GM19099 (cell line): ENCODE measurements around the gene CASK.

Experiments
- POLR2A ChIP-seq: IDR thresholded peaks from 3 replicates; pipeline ENCODE4 v1.6.1; 2011; ENCODE audit warnings: low read depth; ENCODE audit not compliant: insufficient read length; ENCODE audit errors: extremely low read depth

The CASK gene

DNA sequence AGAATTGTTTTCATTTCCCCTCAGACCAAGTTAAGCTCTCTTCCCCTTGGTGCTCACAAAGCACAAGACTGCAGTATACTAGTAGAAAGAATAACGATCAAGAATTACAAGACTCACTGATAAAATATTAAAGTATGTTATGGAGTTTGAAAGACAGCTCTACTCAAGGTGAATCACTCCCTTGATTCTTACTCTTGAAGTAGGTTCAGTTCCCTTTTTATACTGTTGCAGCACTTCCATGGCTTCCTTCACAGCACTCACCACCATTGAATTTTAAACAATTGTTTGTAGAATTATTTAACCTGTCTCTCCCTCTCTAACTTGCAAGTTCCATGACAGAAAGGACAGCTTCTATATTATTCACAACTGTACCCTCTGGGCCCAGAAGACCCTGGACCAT lies 42.2 kb downstream of the CASK start:
- no peak for TF ChIP-seq POLR2A

DNA sequence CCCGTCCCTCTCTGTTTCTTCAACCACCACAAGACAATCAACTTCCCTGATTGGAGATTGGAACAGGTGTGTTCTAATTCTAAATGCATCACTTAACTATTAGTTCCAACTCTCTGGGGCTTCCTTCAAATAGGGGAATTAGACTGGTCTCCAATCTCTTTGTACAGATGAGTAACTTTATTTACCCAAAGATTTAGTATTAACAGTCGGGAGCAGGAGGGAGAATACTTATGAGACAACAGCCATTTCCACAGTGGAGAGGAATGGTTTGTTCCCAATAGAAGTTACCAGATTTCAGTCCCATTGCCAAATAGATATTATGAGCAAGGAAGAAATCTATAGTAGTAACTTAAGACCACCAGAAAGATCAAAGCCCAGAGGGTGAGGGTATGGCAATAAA lies 46.2 kb downstream of the CASK start:
- no peak for TF ChIP-seq POLR2A

DNA sequence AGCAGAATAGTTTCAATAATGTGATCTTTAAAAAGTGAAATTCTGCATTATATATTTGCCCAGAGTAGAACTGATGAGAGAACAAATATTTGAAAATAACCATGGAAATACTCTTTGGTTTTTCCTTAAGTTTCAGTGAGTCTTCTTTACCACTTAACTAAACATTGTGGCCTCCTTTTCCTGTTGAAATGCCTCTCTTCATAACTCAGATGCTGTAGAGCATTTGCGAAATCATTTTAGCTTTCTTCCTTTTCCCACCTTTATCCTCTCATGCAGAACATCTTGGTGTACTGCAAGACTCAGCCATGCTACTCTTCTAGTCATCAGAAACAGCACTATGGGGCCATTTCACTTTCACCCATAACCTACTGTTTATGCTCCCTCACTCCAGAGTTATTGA lies 48.2 kb downstream of the CASK start:
- TF ChIP-seq POLR2A = no peak

DNA sequence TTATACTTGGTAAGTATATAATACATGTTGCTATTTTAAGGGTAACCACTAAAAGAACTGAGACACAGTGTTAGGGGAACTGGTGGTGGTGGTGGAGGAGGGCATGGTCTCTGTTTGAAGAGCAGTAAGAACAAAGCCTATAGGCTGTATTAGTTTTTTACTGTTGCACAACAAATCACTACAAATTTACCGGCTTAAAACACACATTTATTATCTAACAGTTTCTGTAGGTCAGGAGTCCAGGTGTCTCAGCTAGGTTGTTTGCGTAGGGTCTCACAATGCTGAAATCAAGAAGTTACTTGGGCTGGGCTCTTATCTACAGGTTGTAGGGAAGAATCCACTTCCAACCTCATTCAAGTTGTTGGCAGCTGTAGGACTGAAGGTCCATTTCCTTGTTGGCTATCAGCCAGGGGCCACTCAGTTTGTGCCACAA lies 52.6 kb downstream of the CASK start:
- TF ChIP-seq POLR2A = no peak

DNA sequence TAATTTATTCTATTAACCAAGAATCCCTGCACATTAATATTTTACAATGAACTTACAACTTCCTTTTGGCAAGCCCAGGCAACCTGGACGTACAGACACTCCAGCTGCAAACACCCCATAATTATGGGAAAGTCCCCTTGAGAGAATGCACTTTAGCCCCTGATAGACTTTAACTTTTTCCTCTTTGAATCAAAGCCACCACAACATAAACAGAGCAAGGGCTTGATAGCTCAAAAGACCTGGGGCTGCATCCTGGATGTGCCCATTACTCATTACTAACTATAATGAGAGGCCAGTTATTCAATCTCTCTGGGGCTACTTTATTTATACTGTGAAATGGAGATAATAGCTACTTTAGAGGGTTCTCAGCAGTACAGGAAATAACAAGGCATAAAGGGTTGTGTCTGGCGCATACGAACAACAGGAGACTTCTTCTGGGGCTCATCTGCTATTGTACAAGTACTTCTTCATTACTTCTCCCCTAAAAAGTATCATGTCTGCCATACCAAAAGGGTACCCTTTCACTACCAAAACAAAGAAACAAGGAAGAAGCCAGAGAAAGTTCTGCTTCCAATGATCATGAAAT lies 54.9 kb downstream of the CASK start:
- no peak for TF ChIP-seq POLR2A

DNA sequence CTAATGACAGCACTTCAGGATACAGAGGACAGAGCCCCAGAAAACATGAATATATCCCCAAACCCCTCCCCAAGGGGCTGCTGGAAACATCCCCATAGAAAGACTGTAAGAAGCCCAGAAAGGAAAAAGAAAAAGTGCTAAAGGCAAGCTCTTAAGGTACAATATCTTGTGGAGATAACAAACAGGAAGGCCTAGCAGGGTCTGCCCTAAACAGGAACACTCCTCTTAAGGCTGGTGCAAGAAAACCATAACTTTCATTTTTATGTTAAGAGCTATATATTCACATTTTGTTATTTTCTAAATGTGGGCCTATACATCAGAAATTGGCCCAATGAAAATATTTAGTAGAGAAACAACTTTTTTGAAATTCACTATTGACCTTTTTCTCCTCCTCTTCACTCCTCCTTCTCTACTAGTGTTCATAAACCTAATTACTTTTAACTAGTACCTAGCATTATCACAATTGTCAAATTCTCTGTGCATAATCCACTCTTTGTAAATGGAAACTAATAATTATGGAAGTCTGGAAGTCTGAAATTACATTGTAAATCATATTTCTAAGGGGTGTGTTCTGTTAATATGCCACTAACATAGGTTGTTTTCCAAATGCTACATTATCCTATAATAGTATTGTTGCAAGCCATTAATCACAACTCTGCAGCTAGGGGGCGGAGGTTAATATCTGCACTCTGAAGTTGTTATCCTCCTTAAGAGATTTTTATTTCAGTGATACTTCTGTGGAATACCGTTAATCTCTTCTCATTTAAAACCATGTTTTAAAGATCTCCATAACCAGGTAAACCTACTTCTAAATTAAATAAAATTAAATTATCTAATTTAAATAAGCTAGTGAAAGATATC lies 59.8 kb downstream of the CASK start:
- TF ChIP-seq POLR2A = no peak

DNA sequence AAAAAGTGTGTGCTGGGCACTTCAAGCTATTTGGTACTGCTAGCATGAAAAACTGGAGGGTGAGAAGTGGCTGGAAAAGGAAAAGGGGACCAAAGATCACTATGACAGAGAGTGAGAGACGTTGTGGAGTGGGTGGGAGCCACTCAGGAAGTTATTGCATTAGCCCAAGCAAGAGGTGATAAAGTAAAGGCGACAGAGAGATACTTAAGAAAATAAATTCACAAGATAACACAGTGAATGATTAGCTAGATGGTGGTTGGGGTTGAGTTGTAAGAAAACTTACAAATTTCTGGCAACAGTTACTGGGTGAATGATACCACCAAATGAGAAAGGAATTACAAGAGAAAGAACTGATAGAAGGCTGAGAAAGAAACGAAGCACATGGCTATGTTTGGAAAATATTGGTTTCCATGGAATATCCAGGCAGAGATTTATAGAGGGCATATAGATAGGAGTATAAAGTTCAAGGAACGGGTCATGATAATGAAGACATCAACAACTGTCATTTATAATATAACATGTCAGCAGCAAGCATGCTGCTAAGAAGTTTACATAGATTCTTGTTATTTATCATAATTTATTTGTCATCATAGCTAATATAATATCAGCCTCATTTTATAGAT lies 60.7 kb downstream of the CASK start:
- TF ChIP-seq POLR2A = no peak

DNA sequence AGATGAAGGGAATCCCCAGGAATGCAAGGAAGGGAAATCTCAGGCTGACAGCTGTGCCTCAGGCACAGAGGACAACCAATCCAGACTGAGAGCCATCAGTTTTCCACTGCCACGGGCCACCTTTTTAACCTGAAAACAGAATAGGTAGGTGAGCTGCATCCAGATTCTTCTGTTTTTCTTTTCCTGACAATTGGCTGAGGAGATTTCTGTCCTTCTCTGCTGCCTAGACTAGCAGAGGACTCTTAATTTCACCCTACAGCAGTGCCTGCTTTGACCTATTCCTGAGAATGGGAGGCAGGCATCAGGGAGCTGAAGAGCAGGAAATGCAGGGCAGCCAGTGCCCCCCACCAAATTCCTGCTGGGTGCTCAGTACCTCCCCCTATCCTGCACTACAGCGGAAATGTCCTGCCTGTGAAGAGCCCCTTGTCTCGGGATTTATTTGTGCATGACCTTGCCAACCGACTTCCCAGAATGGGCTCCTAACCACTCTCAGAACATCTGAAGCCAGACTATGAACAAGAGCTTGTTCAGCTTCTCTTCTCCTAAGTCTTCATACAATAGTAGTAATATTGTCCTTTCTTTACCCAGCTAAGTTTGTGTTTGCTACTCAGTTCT lies 65.1 kb downstream of the CASK start:
- TF ChIP-seq POLR2A = no peak

DNA sequence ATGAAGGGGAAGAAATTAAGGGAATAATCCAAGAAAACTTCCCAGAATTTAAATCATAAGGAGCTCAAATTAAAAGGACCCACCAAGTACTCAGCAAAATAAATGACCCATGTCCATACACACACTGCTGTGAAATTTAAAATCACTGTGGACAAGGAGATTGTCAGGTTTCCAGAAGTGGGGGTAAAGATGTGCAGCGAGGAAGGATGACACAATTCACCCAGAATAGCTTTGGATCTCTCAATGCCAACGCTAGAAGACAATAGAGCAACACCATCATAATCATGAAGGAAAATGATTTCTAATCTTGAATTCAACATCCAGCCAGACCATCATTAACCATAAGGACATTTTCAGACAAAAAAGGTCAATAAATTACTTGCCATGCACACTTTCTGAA lies 65.7 kb downstream of the CASK start:
- no peak for TF ChIP-seq POLR2A

DNA sequence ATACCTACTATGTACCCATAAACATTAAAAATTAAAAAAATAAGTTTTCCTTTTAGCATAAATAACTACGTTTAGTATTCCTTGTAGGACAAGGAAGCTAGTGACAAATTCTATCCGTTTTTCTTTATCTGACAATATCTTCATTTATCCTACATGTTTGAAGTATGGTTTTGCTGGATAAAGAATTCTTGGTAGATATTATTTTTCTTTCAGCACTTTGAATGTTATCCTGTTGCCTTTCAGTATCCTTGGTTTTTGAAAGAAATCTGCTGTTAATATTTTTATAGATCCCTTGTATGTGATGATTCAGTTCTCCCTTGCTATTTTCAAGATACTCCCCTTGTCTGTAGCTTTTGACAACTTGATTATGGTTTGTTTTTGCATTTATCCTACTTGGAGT lies 76.6 kb downstream of the CASK start:
- no peak for TF ChIP-seq POLR2A

DNA sequence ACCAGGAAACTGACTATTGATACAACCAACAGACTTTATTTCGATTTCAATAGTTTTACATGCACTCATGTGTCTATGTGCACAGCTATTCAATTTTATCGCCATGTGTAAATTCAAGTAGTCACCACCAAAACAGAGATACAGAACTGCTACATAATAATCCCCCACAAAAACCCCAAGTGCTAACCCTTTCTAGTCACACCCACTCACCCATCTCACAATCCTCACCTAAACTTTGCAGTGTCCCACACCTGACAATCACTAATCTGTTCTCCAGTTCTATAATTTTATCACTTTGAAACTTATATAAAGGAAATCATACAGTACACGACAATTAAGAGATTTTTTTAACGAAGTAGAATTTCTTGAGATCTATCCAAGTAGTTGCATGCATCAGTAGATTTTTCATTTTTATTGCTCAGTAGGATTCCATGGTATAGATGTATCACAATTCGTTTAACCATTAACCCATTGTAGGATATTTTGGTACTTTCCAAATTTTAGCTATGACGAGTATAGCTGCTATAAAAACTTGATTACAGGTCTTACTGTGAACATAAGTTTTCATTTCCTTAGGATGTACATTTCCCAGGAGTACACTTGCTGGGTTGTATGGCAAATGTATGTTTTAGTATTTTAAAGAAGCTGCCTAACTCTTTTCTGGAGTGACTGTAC lies 85.9 kb downstream of the CASK start:
- TF ChIP-seq POLR2A = no peak

DNA sequence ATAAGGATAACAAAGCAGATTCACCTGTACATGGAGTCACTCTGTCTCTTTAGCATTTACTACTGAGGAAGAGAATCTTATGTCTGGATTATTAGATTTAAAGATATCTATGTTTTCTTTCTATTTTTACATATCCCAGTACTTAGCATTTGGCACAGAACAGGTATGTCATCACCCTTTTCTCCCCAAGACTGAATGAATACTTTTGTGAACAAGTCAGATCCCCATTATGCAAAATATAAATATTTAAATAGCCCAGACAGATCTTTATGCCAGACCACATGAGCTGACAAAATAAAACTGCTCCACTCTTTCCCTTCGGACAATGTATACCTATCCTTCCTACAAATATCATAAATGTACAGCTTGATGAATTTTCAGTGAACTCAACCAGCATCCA lies 94.5 kb downstream of the CASK start:
- no peak for TF ChIP-seq POLR2A

DNA sequence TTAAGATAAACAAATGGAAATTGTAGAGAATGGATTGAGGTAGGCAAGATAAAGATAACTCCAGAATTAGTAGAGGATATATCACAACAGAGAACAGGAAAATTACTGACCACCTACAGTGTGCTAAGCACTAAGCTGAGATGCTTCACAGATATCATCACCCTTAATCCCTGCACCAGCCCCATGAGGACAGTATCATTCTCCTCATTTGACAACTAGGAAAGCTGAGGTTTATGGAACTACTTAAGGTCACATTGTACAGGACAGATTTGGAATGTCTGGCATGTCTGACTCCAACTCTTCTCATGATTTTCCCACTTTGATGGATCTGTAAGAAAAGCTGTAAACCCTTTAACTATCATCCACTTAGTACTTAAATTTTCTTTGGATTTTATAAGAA lies 95.5 kb downstream of the CASK start:
- no peak for TF ChIP-seq POLR2A

DNA sequence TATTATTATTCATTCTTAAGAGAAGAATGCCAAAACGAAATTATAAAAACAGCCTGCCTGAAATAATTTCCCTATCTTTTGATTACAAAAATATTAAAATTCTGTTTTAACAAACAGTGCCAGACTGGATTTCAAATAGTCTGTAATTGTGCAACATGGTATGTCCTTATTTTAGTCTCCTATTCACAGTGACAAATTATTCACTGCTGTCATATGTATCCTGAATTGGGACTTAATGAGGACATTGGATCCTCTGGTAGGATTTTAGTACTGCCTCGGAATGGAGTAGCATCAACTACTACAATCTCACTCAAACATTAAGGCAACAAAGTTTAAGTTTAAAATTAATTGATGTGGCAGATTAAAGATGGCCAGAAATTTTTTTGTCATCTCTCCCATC lies 97.6 kb downstream of the CASK start:
- TF ChIP-seq POLR2A = no peak

DNA sequence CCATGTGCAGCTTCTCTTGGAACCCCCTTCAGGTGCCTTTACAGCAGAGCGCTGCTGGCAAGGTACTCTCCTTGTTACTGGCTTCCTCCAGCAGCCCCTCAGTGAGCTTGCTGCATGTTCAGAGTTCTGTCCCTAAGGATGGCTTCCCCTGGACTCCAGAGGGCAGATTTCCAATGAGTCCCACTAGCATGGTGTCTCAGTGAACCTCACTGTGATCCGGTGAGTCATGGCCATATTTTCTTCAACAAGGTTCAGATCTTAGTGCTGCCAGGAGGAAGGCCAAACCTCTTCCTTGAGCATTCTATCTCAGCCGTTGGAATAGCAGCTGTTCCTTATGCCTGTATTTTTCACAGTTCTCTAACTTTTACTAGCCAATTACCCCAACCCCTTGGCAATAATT lies 98.8 kb downstream of the CASK start:
- TF ChIP-seq POLR2A = no peak
